Daoy (cell line): ENCODE measurements around the gene OR7C1. TPM values are rescaled to one million over a fixed set of nuclear protein-coding genes. Genes with fewer than 3 reads are reported as not detected.
"Not testable (repeated sequence)": the region's sequence is repeated elsewhere in the genome, so short reads cannot be mapped to it uniquely, and the experiment has no call there.

Source experiments
- DNase-seq: peaks from one replicate; pipeline ENCODE4 v3.0.0-alpha.2; 2015; ENCODE audit warnings: low read depth
- total RNA-seq: library from RNA; depleted of rRNA; stranded (reverse); fragments of >200 nt; shearing (Covaris generic); gene quantifications from 2 replicates; pipeline ENCODE4 v1.2.3, GENCODE V29; 2014; rRNA removed

The OR7C1 gene
- total RNA-seq, 1 experiment from 2014 or later, result not detected

GRCh38 chr19:14767466-14767971, 67.5 kb downstream of the OR7C1 start:
- no peak for DNase-seq

GRCh38 chr19:14765841-14766240, 69.1 kb downstream of the OR7C1 start:
- DNase-seq, result not testable (repeated sequence)

GRCh38 chr19:14765403-14765802, 69.6 kb downstream of the OR7C1 start:
- DNase-seq, result not testable (repeated sequence)

- DNase-seq, result no peak
These were observed 70.6 kb downstream of the OR7C1 start for GRCh38 chr19:14764401-14764800.

- DNase-seq, result no peak
These were observed 71.4 kb downstream of the OR7C1 start for GRCh38 chr19:14763497-14764145.

GRCh38 chr19:14762111-14762510, 72.9 kb downstream of the OR7C1 start:
- DNase-seq, result no peak

- DNase-seq, result no peak
These were observed 73.4 kb downstream of the OR7C1 start for GRCh38 chr19:14761607-14762006.

- no peak for DNase-seq
These were observed 76.2 kb downstream of the OR7C1 start for GRCh38 chr19:14758816-14759215.

- DNase-seq, result no peak
These were observed 86.4 kb downstream of the OR7C1 start for GRCh38 chr19:14748601-14749000.

Other genes starting within 250 kb of the OR7C1 start
- not detected in 2 replicates for gene ADGRE3, start 160.3 kb downstream of the OR7C1 start, total RNA-seq
- gene ZNF333, start 145.1 kb downstream of the OR7C1 start, total RNA-seq, result 7.1 and 14.7 TPM in 2 replicates
- 0.09 and 0.17 TPM in 2 replicates for gene ADGRE2, start 56.6 kb downstream of the OR7C1 start, total RNA-seq
- not detected in 2 replicates for gene OR7A5, start within 50 bp of the OR7C1 start, total RNA-seq
- not detected in 2 replicates for gene OR7A10, start 13.7 kb upstream of the OR7C1 start, total RNA-seq
- not detected in 2 replicates for gene OR7A17, start 50.9 kb upstream of the OR7C1 start, total RNA-seq
- not detected in 2 replicates for gene OR7C2, start 106.3 kb upstream of the OR7C1 start, total RNA-seq
- 1.4 TPM in 1 of 2 replicates, not detected in the other for gene SLC1A6, start 144.7 kb upstream of the OR7C1 start, total RNA-seq
- gene CASP14, start 214.3 kb upstream of the OR7C1 start, total RNA-seq, result not detected in 2 replicates
- not detected in 2 replicates for gene OR1I1, start 247.0 kb upstream of the OR7C1 start, total RNA-seq